ENCODE measurements around the gene TPCN2. TPM values are rescaled to one million over a fixed set of nuclear protein-coding genes. Genes with fewer than 3 reads are reported as not detected.

Gene TPCN2
- total and polyA plus RNA-seq, 4 donors: 6.4 to 20.8 (median 12.1) TPM

DNA sequence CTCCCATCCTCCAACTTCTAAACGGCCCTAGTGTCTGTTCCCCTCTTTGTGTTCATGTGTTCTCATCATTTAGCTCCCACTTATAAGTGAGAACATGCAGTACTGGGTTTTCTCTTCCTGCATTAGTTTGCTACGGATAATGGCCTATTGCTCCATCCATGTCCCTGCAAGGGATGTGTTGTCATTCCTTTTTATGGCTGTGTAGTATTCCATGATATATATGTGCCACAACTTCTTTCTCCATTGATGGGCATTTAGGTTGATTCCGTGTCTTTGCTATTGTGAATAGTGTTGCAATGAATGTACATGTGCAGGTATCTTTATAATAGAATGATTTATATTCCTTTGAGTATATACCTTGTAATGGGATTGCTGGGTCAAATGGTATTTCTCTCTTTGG, 101.4 kb downstream of the TPCN2 start:
- no peak overlapping the region for H3K9ac ChIP-seq (ENCODE audit: low read depth in 1 of 2, low read length in 2 of 2)
- H3K27ac ChIP-seq (ENCODE audit: low read depth in 1 of 2, low read length in 2 of 2): no peak overlapping the region
- H3K4me3 ChIP-seq (ENCODE audit: low read depth in 1 of 3, low read length in 3 of 3): no peak overlapping the region
- no peaks in the 10 kb centered on the region for H3K36me3 ChIP-seq (ENCODE audit: control insufficient read depth in 4 of 4, insufficient read depth in 3 of 4, low read depth in 1 of 4, low read length in 3 of 4)
- H3K9me3 ChIP-seq (ENCODE audit: control insufficient read depth in 4 of 4, low read length in 3 of 4): peaks cover 0 to 8% (median 7%) of the 10 kb centered on the region in 4 donors
- no peaks in the 10 kb centered on the region for H3K4me1 ChIP-seq (ENCODE audit: control insufficient read depth in 4 of 4, insufficient read depth in 4 of 4, low read length in 3 of 4)
- WGBS: 87% methylated on average over 3 of the region's 3 CpGs
- TF ChIP-seq YY1 (IDR thresholded peaks at IDR 0.05) (no peak), TAF1 (conservative IDR thresholded peaks at IDR 0.05) (no peak), FOXA1 (IDR thresholded peaks at IDR 0.05) (no peak), EGR1 (IDR thresholded peaks at IDR 0.05; ENCODE audit: low read depth in 2 of 2) (no peak), RAD21 (IDR thresholded peaks at IDR 0.05) (no peak), GABPA (IDR thresholded peaks at IDR 0.05 in 1 of 2, conservative IDR thresholded peaks at IDR 0.05 in 1 of 2) (no peak)
- TF ChIP-seq, protein P1, sequence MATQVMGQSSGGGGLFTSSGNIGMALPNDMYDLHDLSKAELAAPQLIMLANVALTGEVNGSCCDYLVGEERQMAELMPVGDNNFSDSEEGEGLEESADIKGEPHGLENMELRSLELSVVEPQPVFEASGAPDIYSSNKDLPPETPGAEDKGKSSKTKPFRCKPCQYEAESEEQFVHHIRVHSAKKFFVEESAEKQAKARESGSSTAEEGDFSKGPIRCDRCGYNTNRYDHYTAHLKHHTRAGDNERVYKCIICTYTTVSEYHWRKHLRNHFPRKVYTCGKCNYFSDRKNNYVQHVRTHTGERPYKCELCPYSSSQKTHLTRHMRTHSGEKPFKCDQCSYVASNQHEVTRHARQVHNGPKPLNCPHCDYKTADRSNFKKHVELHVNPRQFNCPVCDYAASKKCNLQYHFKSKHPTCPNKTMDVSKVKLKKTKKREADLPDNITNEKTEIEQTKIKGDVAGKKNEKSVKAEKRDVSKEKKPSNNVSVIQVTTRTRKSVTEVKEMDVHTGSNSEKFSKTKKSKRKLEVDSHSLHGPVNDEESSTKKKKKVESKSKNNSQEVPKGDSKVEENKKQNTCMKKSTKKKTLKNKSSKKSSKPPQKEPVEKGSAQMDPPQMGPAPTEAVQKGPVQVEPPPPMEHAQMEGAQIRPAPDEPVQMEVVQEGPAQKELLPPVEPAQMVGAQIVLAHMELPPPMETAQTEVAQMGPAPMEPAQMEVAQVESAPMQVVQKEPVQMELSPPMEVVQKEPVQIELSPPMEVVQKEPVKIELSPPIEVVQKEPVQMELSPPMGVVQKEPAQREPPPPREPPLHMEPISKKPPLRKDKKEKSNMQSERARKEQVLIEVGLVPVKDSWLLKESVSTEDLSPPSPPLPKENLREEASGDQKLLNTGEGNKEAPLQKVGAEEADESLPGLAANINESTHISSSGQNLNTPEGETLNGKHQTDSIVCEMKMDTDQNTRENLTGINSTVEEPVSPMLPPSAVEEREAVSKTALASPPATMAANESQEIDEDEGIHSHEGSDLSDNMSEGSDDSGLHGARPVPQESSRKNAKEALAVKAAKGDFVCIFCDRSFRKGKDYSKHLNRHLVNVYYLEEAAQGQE (IDR thresholded peaks at IDR 0.05): no peak
- TF ChIP-seq, protein P2, sequence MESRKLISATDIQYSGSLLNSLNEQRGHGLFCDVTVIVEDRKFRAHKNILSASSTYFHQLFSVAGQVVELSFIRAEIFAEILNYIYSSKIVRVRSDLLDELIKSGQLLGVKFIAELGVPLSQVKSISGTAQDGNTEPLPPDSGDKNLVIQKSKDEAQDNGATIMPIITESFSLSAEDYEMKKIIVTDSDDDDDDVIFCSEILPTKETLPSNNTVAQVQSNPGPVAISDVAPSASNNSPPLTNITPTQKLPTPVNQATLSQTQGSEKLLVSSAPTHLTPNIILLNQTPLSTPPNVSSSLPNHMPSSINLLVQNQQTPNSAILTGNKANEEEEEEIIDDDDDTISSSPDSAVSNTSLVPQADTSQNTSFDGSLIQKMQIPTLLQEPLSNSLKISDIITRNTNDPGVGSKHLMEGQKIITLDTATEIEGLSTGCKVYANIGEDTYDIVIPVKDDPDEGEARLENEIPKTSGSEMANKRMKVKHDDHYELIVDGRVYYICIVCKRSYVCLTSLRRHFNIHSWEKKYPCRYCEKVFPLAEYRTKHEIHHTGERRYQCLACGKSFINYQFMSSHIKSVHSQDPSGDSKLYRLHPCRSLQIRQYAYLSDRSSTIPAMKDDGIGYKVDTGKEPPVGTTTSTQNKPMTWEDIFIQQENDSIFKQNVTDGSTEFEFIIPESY (IDR thresholded peaks at IDR 0.05): no peak
- TF ChIP-seq, protein P3, sequence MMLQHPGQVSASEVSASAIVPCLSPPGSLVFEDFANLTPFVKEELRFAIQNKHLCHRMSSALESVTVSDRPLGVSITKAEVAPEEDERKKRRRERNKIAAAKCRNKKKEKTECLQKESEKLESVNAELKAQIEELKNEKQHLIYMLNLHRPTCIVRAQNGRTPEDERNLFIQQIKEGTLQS (IDR thresholded peaks at IDR 0.05): no peak
- no peaks in the 10 kb centered on the region for H3K27me3 ChIP-seq (ENCODE audit: control insufficient read depth in 4 of 4, insufficient read depth in 4 of 4, low read length in 3 of 4)
- DNase-seq (ENCODE audit: low spot score): no peak

DNA sequence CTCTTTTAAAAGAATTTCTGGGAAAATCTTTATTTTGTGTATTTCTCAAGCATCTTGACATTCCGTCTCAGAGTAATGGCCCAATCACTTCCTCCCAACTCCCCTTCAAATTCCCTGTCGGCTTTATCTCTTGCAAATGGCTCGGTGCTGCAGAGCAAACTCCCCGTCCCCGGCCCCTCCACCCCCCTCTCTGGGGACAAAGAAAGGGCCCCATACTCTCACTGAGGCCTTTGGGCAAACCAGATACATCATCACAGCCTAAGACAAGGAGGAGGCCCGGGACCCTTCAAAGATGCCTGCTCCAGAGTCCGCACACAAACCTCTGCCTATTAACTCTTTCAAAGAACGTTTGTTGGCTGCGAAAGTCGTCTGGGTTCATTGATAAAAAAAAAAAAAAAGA, 103.1 kb downstream of the TPCN2 start:
- Histone ChIP-seq H3K4me1 (ENCODE audit: control insufficient read depth in 4 of 4, insufficient read depth in 4 of 4, low read length in 3 of 4) (no peaks in the 10 kb centered on the region), H3K9me3 (ENCODE audit: control insufficient read depth in 4 of 4, low read length in 3 of 4) (peaks cover 0 to 3% (median 0%) of the 10 kb centered on the region in 4 donors), H3K36me3 (ENCODE audit: control insufficient read depth in 4 of 4, insufficient read depth in 3 of 4, low read depth in 1 of 4, low read length in 3 of 4) (no peaks in the 10 kb centered on the region), H3K9ac (ENCODE audit: low read depth in 1 of 2, low read length in 2 of 2) (no peak overlapping the region), H3K4me3 (ENCODE audit: low read depth in 1 of 3, low read length in 3 of 3) (no peak overlapping the region), H3K27me3 (ENCODE audit: control insufficient read depth in 4 of 4, insufficient read depth in 4 of 4, low read length in 3 of 4) (peaks cover 0 to 3% (median 0%) of the 10 kb centered on the region in 4 donors), H3K27ac (ENCODE audit: low read depth in 1 of 2, low read length in 2 of 2) (no peak overlapping the region)
- DNase-seq (ENCODE audit: low spot score): peak; percentile 32
- WGBS: 81% methylated on average over 10 of the region's 10 CpGs
- TF ChIP-seq, protein P4, sequence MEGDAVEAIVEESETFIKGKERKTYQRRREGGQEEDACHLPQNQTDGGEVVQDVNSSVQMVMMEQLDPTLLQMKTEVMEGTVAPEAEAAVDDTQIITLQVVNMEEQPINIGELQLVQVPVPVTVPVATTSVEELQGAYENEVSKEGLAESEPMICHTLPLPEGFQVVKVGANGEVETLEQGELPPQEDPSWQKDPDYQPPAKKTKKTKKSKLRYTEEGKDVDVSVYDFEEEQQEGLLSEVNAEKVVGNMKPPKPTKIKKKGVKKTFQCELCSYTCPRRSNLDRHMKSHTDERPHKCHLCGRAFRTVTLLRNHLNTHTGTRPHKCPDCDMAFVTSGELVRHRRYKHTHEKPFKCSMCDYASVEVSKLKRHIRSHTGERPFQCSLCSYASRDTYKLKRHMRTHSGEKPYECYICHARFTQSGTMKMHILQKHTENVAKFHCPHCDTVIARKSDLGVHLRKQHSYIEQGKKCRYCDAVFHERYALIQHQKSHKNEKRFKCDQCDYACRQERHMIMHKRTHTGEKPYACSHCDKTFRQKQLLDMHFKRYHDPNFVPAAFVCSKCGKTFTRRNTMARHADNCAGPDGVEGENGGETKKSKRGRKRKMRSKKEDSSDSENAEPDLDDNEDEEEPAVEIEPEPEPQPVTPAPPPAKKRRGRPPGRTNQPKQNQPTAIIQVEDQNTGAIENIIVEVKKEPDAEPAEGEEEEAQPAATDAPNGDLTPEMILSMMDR (IDR thresholded peaks at IDR 0.05; ENCODE audit: low read depth, low read length, missing input control): no peak
- no peak for TF ChIP-seq HNF4A (conservative IDR thresholded peaks at IDR 0.05)
- TF ChIP-seq, protein P2 (IDR thresholded peaks at IDR 0.05): no peak
- TF ChIP-seq, protein P3 (IDR thresholded peaks at IDR 0.05): no peak
- TF ChIP-seq RAD21 (IDR thresholded peaks at IDR 0.05): no peak
- no peak for TF ChIP-seq YY1 (IDR thresholded peaks at IDR 0.05)
- no peak for TF ChIP-seq FOXA2 (IDR thresholded peaks at IDR 0.05)
- TF ChIP-seq, protein P1 (IDR thresholded peaks at IDR 0.05): no peak
- TF ChIP-seq NR2F2 (IDR thresholded peaks at IDR 0.05): no peak
- TF ChIP-seq SP1 (IDR thresholded peaks at IDR 0.05): no peak
- no peak for TF ChIP-seq JUND (IDR thresholded peaks at IDR 0.05)
- TF ChIP-seq, protein P5, sequence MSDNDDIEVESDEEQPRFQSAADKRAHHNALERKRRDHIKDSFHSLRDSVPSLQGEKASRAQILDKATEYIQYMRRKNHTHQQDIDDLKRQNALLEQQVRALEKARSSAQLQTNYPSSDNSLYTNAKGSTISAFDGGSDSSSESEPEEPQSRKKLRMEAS (IDR thresholded peaks at IDR 0.05): no peak
- no peak for TF ChIP-seq GABPA (IDR thresholded peaks at IDR 0.05 in 1 of 2, conservative IDR thresholded peaks at IDR 0.05 in 1 of 2)
- no peak for TF ChIP-seq HNF4G (IDR thresholded peaks at IDR 0.05)
- TF ChIP-seq RXRA (IDR thresholded peaks at IDR 0.05): no peak
- TF ChIP-seq TAF1 (conservative IDR thresholded peaks at IDR 0.05): no peak
- TF ChIP-seq EGR1 (IDR thresholded peaks at IDR 0.05; ENCODE audit: low read depth in 2 of 2): no peak
- TF ChIP-seq FOXA1 (IDR thresholded peaks at IDR 0.05): no peak
